IMR-90 (cell line): Measurements from ENCODE around the gene LCMT2.

Source experiments
- CEBPB ChIP-seq: IDR thresholded peaks from 2 replicates; pipeline ENCODE4 v1.6.1; 2012; ENCODE audit warnings: low read depth, low read length, improper control_type of control experiment
- CHD1 ChIP-seq: IDR thresholded peaks from 2 replicates; pipeline ENCODE4 v1.6.1; 2012; ENCODE audit warnings: low read depth, low read length, improper control_type of control experiment
- CTCF ChIP-seq: conservative IDR thresholded peaks from 2 replicates; pipeline ENCODE4 v1.5.1; 2012; ENCODE audit warnings: mild to moderate bottlenecking, low read depth, low read length, improper control_type of control experiment
- MAZ ChIP-seq: IDR thresholded peaks from 2 replicates; pipeline ENCODE4 v1.6.1; 2012; ENCODE audit warnings: low read depth, mild to moderate bottlenecking, low read length, improper control_type of control experiment, moderate library complexity, borderline replicate concordance
- POLR2A ChIP-seq: IDR thresholded peaks from 2 replicates; pipeline ENCODE4 v1.6.1; 2012; ENCODE audit warnings: mild to moderate bottlenecking, low read depth, low read length
- RFX5 ChIP-seq: IDR thresholded peaks from 2 replicates; pipeline ENCODE4 v1.8.0; 2012; ENCODE audit warnings: low read depth, mild to moderate bottlenecking, low read length, moderate library complexity
- USF2 ChIP-seq: fragments of 150-350 bp; IDR thresholded peaks from 2 replicates; pipeline ENCODE4 v1.6.1; 2017; ENCODE audit warnings: mild to moderate bottlenecking, antibody characterized with exemption, low read length, low read depth

- TF ChIP-seq CTCF (no peak), RFX5 (no peak), CEBPB (no peak), POLR2A (no peak), MAZ (no peak), CHD1 (no peak), USF2 (no peak)
Observed at GRCh38 chr15:43293432-43293831, 36.9 kb downstream of the LCMT2 start.
